Measurements from ENCODE around the gene OTULIN.

OTULIN gene

GRCh38 chr5:14699159-14699558, 34.6 kb downstream of the OTULIN start:
- no peak for DNase-seq

GRCh38 chr5:14699807-14700400, 35.4 kb downstream of the OTULIN start:
- no peak for DNase-seq

- no peak for DNase-seq
Measured at GRCh38 chr5:14700478-14701436, 36.2 kb downstream of the OTULIN start.

- no peak for DNase-seq
Measured at GRCh38 chr5:14701556-14701955, 37.0 kb downstream of the OTULIN start.

GRCh38 chr5:14702238-14702839, 37.8 kb downstream of the OTULIN start:
- DNase-seq = no peak

- no peak for DNase-seq
Measured at GRCh38 chr5:14705556-14705955, 41.0 kb downstream of the OTULIN start.

GRCh38 chr5:14706615-14707021, 42.1 kb downstream of the OTULIN start:
- DNase-seq = peak; percentile 18

- DNase-seq = no peak
Measured at GRCh38 chr5:14707811-14708390, 43.4 kb downstream of the OTULIN start.

- no peak for DNase-seq
Measured at GRCh38 chr5:14708551-14708950, 44.0 kb downstream of the OTULIN start.

GRCh38 chr5:14710313-14710994, 45.9 kb downstream of the OTULIN start:
- DNase-seq = no peak

- no peak for DNase-seq
Measured at GRCh38 chr5:14712131-14712530, 47.6 kb downstream of the OTULIN start.

GRCh38 chr5:14712666-14713065, 48.1 kb downstream of the OTULIN start:
- no peak for DNase-seq

- DNase-seq = no peak
Measured at GRCh38 chr5:14713476-14714390, 49.2 kb downstream of the OTULIN start.

GRCh38 chr5:14714706-14715105, 50.2 kb downstream of the OTULIN start:
- no peak for DNase-seq

- DNase-seq = no peak
Measured at GRCh38 chr5:14715481-14715880, 51.0 kb downstream of the OTULIN start.

- DNase-seq = no peak
Measured at GRCh38 chr5:14716755-14717752, 52.5 kb downstream of the OTULIN start.

GRCh38 chr5:14718778-14719177, 54.3 kb downstream of the OTULIN start:
- DNase-seq = no peak

GRCh38 chr5:14720236-14720923, 55.9 kb downstream of the OTULIN start:
- DNase-seq = no peak

- no peak for DNase-seq
Measured at GRCh38 chr5:14721990-14722656, 57.6 kb downstream of the OTULIN start.

Data from T-helper 9 cell (primary cell).